ENCODE data around the gene DUS1L.

- TF ChIP-seq EZH2 (IDR thresholded peaks at IDR 0.05; ENCODE audit: borderline replicate concordance, low read length): no peak
- TF ChIP-seq, protein P1, sequence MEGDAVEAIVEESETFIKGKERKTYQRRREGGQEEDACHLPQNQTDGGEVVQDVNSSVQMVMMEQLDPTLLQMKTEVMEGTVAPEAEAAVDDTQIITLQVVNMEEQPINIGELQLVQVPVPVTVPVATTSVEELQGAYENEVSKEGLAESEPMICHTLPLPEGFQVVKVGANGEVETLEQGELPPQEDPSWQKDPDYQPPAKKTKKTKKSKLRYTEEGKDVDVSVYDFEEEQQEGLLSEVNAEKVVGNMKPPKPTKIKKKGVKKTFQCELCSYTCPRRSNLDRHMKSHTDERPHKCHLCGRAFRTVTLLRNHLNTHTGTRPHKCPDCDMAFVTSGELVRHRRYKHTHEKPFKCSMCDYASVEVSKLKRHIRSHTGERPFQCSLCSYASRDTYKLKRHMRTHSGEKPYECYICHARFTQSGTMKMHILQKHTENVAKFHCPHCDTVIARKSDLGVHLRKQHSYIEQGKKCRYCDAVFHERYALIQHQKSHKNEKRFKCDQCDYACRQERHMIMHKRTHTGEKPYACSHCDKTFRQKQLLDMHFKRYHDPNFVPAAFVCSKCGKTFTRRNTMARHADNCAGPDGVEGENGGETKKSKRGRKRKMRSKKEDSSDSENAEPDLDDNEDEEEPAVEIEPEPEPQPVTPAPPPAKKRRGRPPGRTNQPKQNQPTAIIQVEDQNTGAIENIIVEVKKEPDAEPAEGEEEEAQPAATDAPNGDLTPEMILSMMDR (IDR thresholded peaks at IDR 0.05; ENCODE audit: low read length): no peak
These were observed 36.6 kb downstream of the DUS1L start for GRCh38 chr17:82028966-82029365.
